Glomerular endothelial cell (primary cell): ENCODE measurements around the gene GRM1. TPM values are rescaled to one million over a fixed set of nuclear protein-coding genes. Genes with fewer than 3 reads are reported as not detected.
A peak's percentile ranks its signal among the peaks of the same experiment; 100 is the strongest.
"Not testable (repeated sequence)": the region's sequence is repeated elsewhere in the genome, so short reads cannot be mapped to it uniquely, and the experiment has no call there.

Source experiments
- DNase-seq: peaks from one replicate; pipeline ENCODE4 v3.0.0-alpha.2; 2011; ENCODE audit warnings: low read depth, low spot score; ENCODE audit errors: extremely low read depth
- total RNA-seq: library from RNA; depleted of rRNA; stranded (reverse); fragments of >200 nt; gene quantifications from 2 replicates; pipeline ENCODE4 v1.2.3, GENCODE V29; 2015

Gene GRM1
- total RNA-seq, 1 donor from 2014 or later, result 0.06 TPM

- no peak for DNase-seq
Measured at GRCh38 chr6:146267447-146267846, 238.6 kb downstream of the GRM1 start.

- no peak for DNase-seq
Measured at GRCh38 chr6:146267946-146268345, 239.1 kb downstream of the GRM1 start.

- no peak for DNase-seq
Measured at GRCh38 chr6:146269482-146269881, 240.6 kb downstream of the GRM1 start.

GRCh38 chr6:146271163-146271562 is 242.3 kb downstream of the GRM1 start:
- DNase-seq, result not testable (repeated sequence)

- DNase-seq, result no peak
Measured at GRCh38 chr6:146273490-146273889, 244.6 kb downstream of the GRM1 start.

- DNase-seq, result no peak
Measured at GRCh38 chr6:146277142-146277541, 248.3 kb downstream of the GRM1 start.

GRCh38 chr6:146281651-146282362 is 252.9 kb downstream of the GRM1 start:
- no peak for DNase-seq

GRCh38 chr6:146282837-146283236 is 254.0 kb downstream of the GRM1 start:
- no peak for DNase-seq

GRCh38 chr6:146284311-146284710 is 255.4 kb downstream of the GRM1 start:
- no peak for DNase-seq

- DNase-seq, result no peak
Measured at GRCh38 chr6:146286961-146287360, 258.1 kb downstream of the GRM1 start.

- no peak for DNase-seq
Measured at GRCh38 chr6:146287691-146288369, 259.0 kb downstream of the GRM1 start.

GRCh38 chr6:146289816-146290588 is 261.1 kb downstream of the GRM1 start:
- peak; percentile 74 for DNase-seq

- DNase-seq, result no peak
Measured at GRCh38 chr6:146290589-146290901, 261.7 kb downstream of the GRM1 start.

GRCh38 chr6:146292506-146292905 is 263.6 kb downstream of the GRM1 start:
- no peak for DNase-seq

- DNase-seq, result no peak
Measured at GRCh38 chr6:146295695-146296094, 266.8 kb downstream of the GRM1 start.

GRCh38 chr6:146297815-146298214 is 269.0 kb downstream of the GRM1 start:
- DNase-seq, result no peak

- DNase-seq, result no peak
Measured at GRCh38 chr6:146300521-146300920, 271.7 kb downstream of the GRM1 start.

- DNase-seq, result no peak
Measured at GRCh38 chr6:146301764-146302163, 272.9 kb downstream of the GRM1 start.

- DNase-seq, result no peak
Measured at GRCh38 chr6:146302994-146303393, 274.1 kb downstream of the GRM1 start.

- no peak for DNase-seq
Measured at GRCh38 chr6:146304181-146304580, 275.3 kb downstream of the GRM1 start.

- no peak for DNase-seq
Measured at GRCh38 chr6:146305092-146305491, 276.2 kb downstream of the GRM1 start.

GRCh38 chr6:146305951-146306350 is 277.1 kb downstream of the GRM1 start:
- no peak for DNase-seq
